ENCODE results near the gene E2F7.

The E2F7 gene

GRCh38 chr12:77010691-77011548 is 54.4 kb downstream of the E2F7 start:
- DNase-seq: peak; percentile 60

- no peak for DNase-seq
Observed at GRCh38 chr12:77007476-77007875, 57.9 kb downstream of the E2F7 start.

GRCh38 chr12:77005611-77006098 is 59.7 kb downstream of the E2F7 start:
- DNase-seq: no peak

GRCh38 chr12:77003914-77004313 is 61.5 kb downstream of the E2F7 start:
- no peak for DNase-seq

GRCh38 chr12:77003246-77003645 is 62.1 kb downstream of the E2F7 start:
- no peak for DNase-seq

GRCh38 chr12:77002382-77002781 is 63.0 kb downstream of the E2F7 start:
- DNase-seq: no peak

- DNase-seq: no peak
Observed at GRCh38 chr12:77001276-77001675, 64.1 kb downstream of the E2F7 start.

- no peak for DNase-seq
Observed at GRCh38 chr12:76998908-76999556, 66.3 kb downstream of the E2F7 start.

- no peak for DNase-seq
Observed at GRCh38 chr12:76998386-76998785, 67.0 kb downstream of the E2F7 start.

GRCh38 chr12:76997011-76997780 is 68.2 kb downstream of the E2F7 start:
- DNase-seq: no peak

GRCh38 chr12:76990716-76991115 is 74.7 kb downstream of the E2F7 start:
- DNase-seq: no peak

GRCh38 chr12:76984566-76984965 is 80.8 kb downstream of the E2F7 start:
- no peak for DNase-seq

- no peak for DNase-seq
Observed at GRCh38 chr12:76983420-76983819, 81.9 kb downstream of the E2F7 start.

GRCh38 chr12:76980196-76980595 is 85.2 kb downstream of the E2F7 start:
- no peak for DNase-seq

- no peak for DNase-seq
Observed at GRCh38 chr12:76976777-76977382, 88.5 kb downstream of the E2F7 start.
